Breast epithelium (tissue), 4 donors: ENCODE measurements around the gene TEF. TPM values are rescaled to one million over a fixed set of nuclear protein-coding genes. Genes with fewer than 3 reads are reported as not detected.

Experiments
- DNase-seq, 2 donors: peaks; one replicate each; pipeline ENCODE4 v3.0.0-alpha.2; 2019; ENCODE audit warnings: low spot score in 2 of 2
- H3K27ac ChIP-seq, 2 donors: fragments of 200-600 bp; sonication (generic) in 1 of 2; one replicate each; pipeline ENCODE4 v1.5.1; 2016 to 2019; ENCODE audit warnings: mild to moderate bottlenecking in 1 of 2
- H3K27me3 ChIP-seq, 2 donors: fragments of 200-600 bp; sonication (generic) in 1 of 2; one replicate each; pipeline versions ENCODE4 v1.5.1 to v1.6.0; 2017 to 2019; ENCODE audit warnings: control low read depth in 1 of 2, mild to moderate bottlenecking in 1 of 2
- H3K36me3 ChIP-seq: fragments of 200-600 bp; one replicate; pipeline ENCODE4 v1.5.1; 2019
- H3K4me1 ChIP-seq, 2 donors: fragments of 200-600 bp; sonication (generic); one replicate each; pipeline ENCODE4 v1.5.1; 2016 to 2019; ENCODE audit warnings: control low read depth in 1 of 2
- H3K4me3 ChIP-seq, 3 donors: fragments of 200-600 bp; sonication (generic); 1 replicate in 2 of 3; 2 replicates in 1 of 3; pipeline ENCODE4 v1.5.1; 2016 to 2019; ENCODE audit warnings: mild to moderate bottlenecking in 3 of 3, moderate library complexity in 2 of 3
- H3K9me3 ChIP-seq, 2 donors: fragments of 200-600 bp; sonication (generic) in 1 of 2; one replicate each; pipeline ENCODE4 v1.5.1; 2016 to 2019; ENCODE audit warnings: control low read depth in 1 of 2
- POLR2A ChIP-seq: fragments of 450-650 bp; IDR thresholded peaks from one replicate; pipeline ENCODE4 v1.6.1; 2016; ENCODE audit warnings: antibody characterized with exemption, mild to moderate bottlenecking, moderate library complexity
- POLR2AphosphoS5 ChIP-seq, 3 donors: sonication (generic); formaldehyde crosslinking; IDR thresholded peaks; one replicate each; pipeline ENCODE4 v1.6.1; 2017; ENCODE audit warnings: antibody characterized with exemption in 3 of 3
- intact Hi-C: fragments of 100-400 bp; cut with DNase I; formaldehyde crosslinking; loops from one replicate; pipeline ENCODE4 v1.15.1; 2023; ENCODE audit warnings: low total_unique reads
- total RNA-seq, 3 donors: library from RNA; depleted of rRNA; stranded (reverse); fragments of >200 nt; gene quantifications; one replicate each; pipeline ENCODE4 v1.1.0, GENCODE V29; 2016
- TF ChIP-seq, protein P1 (sequence below), 3 donors: fragments of 450-650 bp; IDR thresholded peaks; one replicate each; pipeline ENCODE4 v1.5.1; 2016 to 2017; ENCODE audit warnings: antibody characterized with exemption in 3 of 3, mild to moderate bottlenecking in 3 of 3, moderate library complexity in 3 of 3

Gene TEF
- total RNA-seq, 3 donors from 2014 or later: 8.8 to 26.6 (median 15.7) TPM

- Histone ChIP-seq H3K4me3 (no peak overlapping the region), H3K4me1 (no peaks in the 10 kb centered on the region), H3K36me3 (no peaks in the 10 kb centered on the region), H3K27ac (no peak overlapping the region), H3K27me3 (no peaks in the 10 kb centered on the region), H3K9me3 (no peaks in the 10 kb centered on the region)
- intact Hi-C loops: loop anchor here (10.0 kb wide), 2 partner anchors 120 to 420 kb away; no protein-coding TSS in a partner anchor
- DNase-seq: no peak
- TF ChIP-seq, protein P1, sequence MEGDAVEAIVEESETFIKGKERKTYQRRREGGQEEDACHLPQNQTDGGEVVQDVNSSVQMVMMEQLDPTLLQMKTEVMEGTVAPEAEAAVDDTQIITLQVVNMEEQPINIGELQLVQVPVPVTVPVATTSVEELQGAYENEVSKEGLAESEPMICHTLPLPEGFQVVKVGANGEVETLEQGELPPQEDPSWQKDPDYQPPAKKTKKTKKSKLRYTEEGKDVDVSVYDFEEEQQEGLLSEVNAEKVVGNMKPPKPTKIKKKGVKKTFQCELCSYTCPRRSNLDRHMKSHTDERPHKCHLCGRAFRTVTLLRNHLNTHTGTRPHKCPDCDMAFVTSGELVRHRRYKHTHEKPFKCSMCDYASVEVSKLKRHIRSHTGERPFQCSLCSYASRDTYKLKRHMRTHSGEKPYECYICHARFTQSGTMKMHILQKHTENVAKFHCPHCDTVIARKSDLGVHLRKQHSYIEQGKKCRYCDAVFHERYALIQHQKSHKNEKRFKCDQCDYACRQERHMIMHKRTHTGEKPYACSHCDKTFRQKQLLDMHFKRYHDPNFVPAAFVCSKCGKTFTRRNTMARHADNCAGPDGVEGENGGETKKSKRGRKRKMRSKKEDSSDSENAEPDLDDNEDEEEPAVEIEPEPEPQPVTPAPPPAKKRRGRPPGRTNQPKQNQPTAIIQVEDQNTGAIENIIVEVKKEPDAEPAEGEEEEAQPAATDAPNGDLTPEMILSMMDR (IDR thresholded peaks at IDR 0.05): no peak
- TF ChIP-seq POLR2AphosphoS5 (IDR thresholded peaks at IDR 0.05) (no peak), POLR2A (no peak)
Measured at GRCh38 chr22:41334951-41335635, 46.6 kb upstream of the TEF start.

DNA sequence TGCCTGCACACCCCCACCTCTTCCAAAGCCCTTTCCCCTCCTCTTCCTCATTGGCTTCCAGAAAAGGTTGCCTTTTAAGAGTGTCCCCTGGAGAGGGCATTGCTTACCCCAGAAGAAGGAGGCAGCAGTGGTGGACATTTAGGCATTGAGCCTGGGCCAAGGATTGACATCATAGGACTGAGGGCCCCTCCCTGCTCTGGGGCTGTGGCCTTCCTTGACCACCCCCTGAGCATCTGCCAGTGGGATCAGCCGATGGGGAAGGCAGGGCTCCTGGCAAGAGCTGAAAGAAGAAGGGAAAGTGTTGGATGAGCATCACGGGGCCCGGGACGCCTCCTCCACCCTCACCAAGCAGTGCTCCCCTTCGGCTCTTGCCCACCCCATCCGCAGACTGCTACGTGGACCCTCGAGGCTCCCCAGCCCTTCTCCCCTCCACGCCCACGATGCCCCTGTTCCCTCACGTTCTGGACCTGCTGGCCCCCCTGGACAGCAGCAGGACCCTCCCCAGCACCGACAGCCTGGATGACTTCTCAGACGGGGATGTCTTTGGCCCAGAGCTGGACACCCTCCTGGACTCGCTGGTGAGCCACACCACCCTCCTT is 43.0 kb upstream of the TEF start:
- no peak for DNase-seq
- H3K27ac ChIP-seq: no peak overlapping the region
- intact Hi-C loops: loop anchor here (10.0 kb wide), 2 partner anchors 124 to 424 kb away; no protein-coding TSS in a partner anchor
- no peaks in the 10 kb centered on the region for H3K27me3 ChIP-seq
- TF ChIP-seq POLR2AphosphoS5 (IDR thresholded peaks at IDR 0.05) (no peak), POLR2A (no peak)
- TF ChIP-seq, protein P1 (IDR thresholded peaks at IDR 0.05): no peak
- no peak overlapping the region for H3K4me3 ChIP-seq
- H3K4me1 ChIP-seq: no peaks in the 10 kb centered on the region
- H3K36me3 ChIP-seq: peaks cover 3% of the 10 kb centered on the region
- no peaks in the 10 kb centered on the region for H3K9me3 ChIP-seq

- Histone ChIP-seq H3K4me3 (no peak overlapping the region), H3K36me3 (peaks cover 3% of the 10 kb centered on the region), H3K4me1 (no peaks in the 10 kb centered on the region), H3K27ac (no peak overlapping the region), H3K27me3 (no peaks in the 10 kb centered on the region), H3K9me3 (no peaks in the 10 kb centered on the region)
- intact Hi-C loops: loop anchor here (10.0 kb wide), 2 partner anchors 125 to 425 kb away; no protein-coding TSS in a partner anchor
- no peak for TF ChIP-seq POLR2AphosphoS5 (IDR thresholded peaks at IDR 0.05)
- TF ChIP-seq POLR2A: no peak
- TF ChIP-seq, protein P1 (IDR thresholded peaks at IDR 0.05): no peak
- no peak for DNase-seq
Measured at GRCh38 chr22:41339823-41340222, 41.9 kb upstream of the TEF start.

GRCh38 chr22:41340357-41340756 is 41.4 kb upstream of the TEF start:
- Histone ChIP-seq H3K36me3 (peaks cover 3% of the 10 kb centered on the region), H3K27me3 (no peaks in the 10 kb centered on the region), H3K9me3 (no peaks in the 10 kb centered on the region), H3K4me3 (no peak overlapping the region), H3K27ac (no peak overlapping the region), H3K4me1 (no peaks in the 10 kb centered on the region)
- intact Hi-C loops: no loop called here
- TF ChIP-seq POLR2A (no peak), POLR2AphosphoS5 (IDR thresholded peaks at IDR 0.05) (no peak)
- TF ChIP-seq, protein P1 (IDR thresholded peaks at IDR 0.05): no peak
- DNase-seq: no peak

- Histone ChIP-seq H3K4me3 (no peak overlapping the region), H3K4me1 (no peaks in the 10 kb centered on the region), H3K36me3 (peaks cover 3% of the 10 kb centered on the region), H3K9me3 (no peaks in the 10 kb centered on the region), H3K27me3 (no peaks in the 10 kb centered on the region), H3K27ac (no peak overlapping the region)
- intact Hi-C loops: loop anchor here (1.0 kb wide), 1 partner anchor 18 kb away; no protein-coding TSS in a partner anchor
- DNase-seq: no peak
- TF ChIP-seq, protein P1 (IDR thresholded peaks at IDR 0.05): no peak
- TF ChIP-seq POLR2AphosphoS5 (IDR thresholded peaks at IDR 0.05) (no peak), POLR2A (no peak)
Measured at GRCh38 chr22:41341012-41341411, 40.7 kb upstream of the TEF start.
